Nephron (organoid): ENCODE measurements around the gene ARPC2.

Experiments
- H3K27ac Mint-ChIP-seq, 3 experiments: 2 replicates each; pipeline ENCODE4 v1.8.0; 2020; ENCODE audit warnings: mixed read lengths in 3 of 3, mild to moderate bottlenecking in 2 of 3, moderate library complexity in 1 of 3
- H3K27me3 Mint-ChIP-seq: 2 replicates; pipeline ENCODE4 v1.8.0; 2021; ENCODE audit warnings: low read depth, mild to moderate bottlenecking, moderate library complexity, mixed read lengths
- H3K36me3 Mint-ChIP-seq: 2 replicates; pipeline ENCODE4 v1.8.0; 2020; ENCODE audit warnings: low read depth, mixed read lengths
- H3K4me1 Mint-ChIP-seq: 2 replicates; pipeline ENCODE4 v1.8.0; 2020; ENCODE audit warnings: mixed read lengths
- H3K4me3 Mint-ChIP-seq, 3 experiments: 2 replicates each; pipeline ENCODE4 v1.8.0; 2020; ENCODE audit warnings: mild to moderate bottlenecking in 3 of 3, mixed read lengths in 3 of 3, moderate library complexity in 2 of 3
- H3K9me3 Mint-ChIP-seq: 2 replicates; pipeline ENCODE4 v1.8.0; 2020; ENCODE audit warnings: mixed read lengths
- CTCF ChIP-seq, 3 experiments: fragments of 200-600 bp; sonication (generic); IDR thresholded peaks; one replicate each; pipeline ENCODE4 v1.5.0; 2021; ENCODE audit warnings: antibody characterized with exemption in 3 of 3; ENCODE audit not compliant: unreplicated experiment in 3 of 3

The ARPC2 gene

DNA sequence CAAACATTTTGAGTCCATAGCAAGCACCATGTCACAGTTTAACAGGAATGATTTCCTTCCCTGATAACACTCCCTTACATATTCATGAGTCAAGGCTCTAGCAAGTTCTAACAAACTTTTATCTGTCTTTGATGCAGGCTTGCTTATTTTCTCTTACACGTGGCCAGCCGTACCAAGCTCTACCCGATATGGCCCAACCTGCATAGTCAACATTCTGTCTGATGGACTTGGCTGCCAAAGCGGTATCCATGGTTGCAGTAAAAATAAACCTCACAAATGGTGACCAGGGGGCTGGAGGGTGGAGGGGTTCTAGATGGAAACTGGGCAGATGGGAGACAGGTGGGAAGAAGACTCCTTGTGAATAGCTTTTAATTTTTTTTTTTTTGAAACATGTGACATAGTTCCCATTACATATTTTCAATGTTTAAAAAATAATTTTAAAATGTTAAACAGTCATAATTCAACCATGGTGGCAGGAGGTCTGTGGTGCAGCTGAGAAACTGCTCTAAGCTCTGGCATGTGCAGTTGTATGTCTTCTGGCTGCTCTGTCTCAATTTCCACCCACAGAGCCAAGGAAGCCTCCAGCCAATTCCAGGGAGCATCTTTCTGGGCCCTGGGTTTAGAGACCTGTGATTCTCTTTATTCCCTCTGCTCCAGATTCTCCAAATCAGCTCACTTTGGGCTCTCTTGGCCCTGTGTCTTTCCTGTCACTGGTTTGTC is 29.5 kb upstream of the ARPC2 start:
- peaks cover 8% of the 10 kb centered on the region for H3K27me3 Mint-ChIP-seq

DNA sequence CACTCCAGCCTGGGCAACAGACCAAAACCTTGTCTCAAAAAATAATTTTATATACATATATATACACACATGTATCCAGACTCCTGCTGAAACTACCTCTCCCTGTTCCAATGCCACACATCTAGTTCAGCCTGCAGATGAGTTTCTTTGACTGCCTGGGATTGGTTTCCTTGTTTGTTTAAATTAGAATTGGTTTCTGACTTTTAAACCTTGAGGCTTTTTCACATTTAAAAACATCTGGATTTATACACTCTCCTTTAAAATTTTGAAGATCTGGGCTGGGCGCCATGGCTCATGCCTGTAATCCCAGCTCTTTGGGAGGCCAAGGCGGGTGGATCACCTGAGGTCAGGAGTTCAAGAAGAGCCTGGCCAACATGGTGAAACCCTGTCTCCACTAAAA is 28.5 kb upstream of the ARPC2 start:
- Mint-ChIP-seq H3K4me3 (no peak overlapping the region), H3K27ac (no peak overlapping the region), H3K4me1 (peaks cover 16% of the 10 kb centered on the region), H3K9me3 (no peaks in the 10 kb centered on the region), H3K27me3 (peaks cover 3% of the 10 kb centered on the region), H3K36me3 (no peaks in the 10 kb centered on the region)
- TF ChIP-seq CTCF (IDR thresholded peaks at IDR 0.05; ENCODE audit: unreplicated experiment in 3 of 3), result no peak

More for the DNA sequence above, 29.5 kb upstream of the ARPC2 start:
- Mint-ChIP-seq H3K27ac (peak overlapping the region in 2 of 3 experiments; percentile 5 to 39), H3K4me3 (no peak overlapping the region), H3K4me1 (peaks cover 16% of the 10 kb centered on the region), H3K36me3 (no peaks in the 10 kb centered on the region), H3K9me3 (no peaks in the 10 kb centered on the region)
- no peak for TF ChIP-seq CTCF (IDR thresholded peaks at IDR 0.05; ENCODE audit: unreplicated experiment in 3 of 3)

DNA sequence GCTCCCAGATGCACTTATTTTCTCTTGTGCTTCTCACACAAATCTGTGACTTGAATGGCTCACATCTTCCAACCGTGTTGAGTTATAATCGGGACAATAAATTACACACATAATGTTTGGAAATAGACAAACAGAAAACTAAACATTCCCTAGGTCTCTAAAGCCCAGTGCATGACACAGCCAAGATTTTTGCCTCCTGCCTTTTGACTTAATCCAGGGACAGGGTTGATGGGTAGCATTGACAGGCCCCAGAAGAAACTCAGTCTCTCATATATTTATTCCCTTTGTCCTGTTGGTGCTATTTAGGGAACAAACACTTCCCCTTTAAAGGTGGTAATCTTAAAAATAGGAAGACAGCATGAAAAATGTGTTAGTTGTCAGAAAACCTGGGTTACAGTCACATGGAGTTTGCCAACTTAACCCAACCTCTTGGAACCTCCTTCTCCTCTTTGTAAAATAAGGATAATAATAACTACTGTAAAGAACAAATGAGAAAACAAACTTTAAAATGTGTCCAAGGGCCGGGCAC is 24.0 kb upstream of the ARPC2 start:
- no peak for TF ChIP-seq CTCF (IDR thresholded peaks at IDR 0.05; ENCODE audit: unreplicated experiment in 3 of 3)
- Mint-ChIP-seq H3K4me3 (no peak overlapping the region), H3K4me1 (peaks cover 2% of the 10 kb centered on the region), H3K9me3 (no peaks in the 10 kb centered on the region), H3K27me3 (peaks cover 3% of the 10 kb centered on the region), H3K36me3 (no peaks in the 10 kb centered on the region), H3K27ac (no peak overlapping the region)

DNA sequence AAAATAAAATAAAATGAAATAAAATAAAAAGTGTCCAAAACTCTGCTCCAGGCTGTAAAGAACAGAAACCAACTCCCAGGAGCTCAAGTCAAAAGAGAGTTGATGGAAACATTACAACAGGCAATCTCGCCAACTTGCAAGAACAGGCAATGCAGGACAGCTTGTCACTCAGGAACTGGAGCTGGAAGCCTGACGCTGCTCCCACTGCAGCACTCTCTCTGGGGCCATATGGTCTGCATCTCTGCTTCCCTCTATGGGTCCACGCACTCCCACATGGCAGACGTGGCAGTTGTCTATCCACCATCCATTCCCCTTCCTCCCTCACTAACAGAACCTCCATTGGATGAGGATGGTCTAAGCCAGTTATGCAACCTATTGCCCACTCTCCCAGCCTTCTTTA is 23.3 kb upstream of the ARPC2 start:
- Mint-ChIP-seq H3K4me1 (no peaks in the 10 kb centered on the region), H3K9me3 (no peaks in the 10 kb centered on the region), H3K27me3 (peaks cover 3% of the 10 kb centered on the region), H3K4me3 (no peak overlapping the region), H3K27ac (no peak overlapping the region), H3K36me3 (no peaks in the 10 kb centered on the region)
- no peak for TF ChIP-seq CTCF (IDR thresholded peaks at IDR 0.05; ENCODE audit: unreplicated experiment in 3 of 3)

- Mint-ChIP-seq H3K4me1 (no peaks in the 10 kb centered on the region), H3K27me3 (peaks cover 3% of the 10 kb centered on the region), H3K9me3 (no peaks in the 10 kb centered on the region), H3K4me3 (no peak overlapping the region), H3K27ac (no peak overlapping the region), H3K36me3 (no peaks in the 10 kb centered on the region)
- no peak for TF ChIP-seq CTCF (IDR thresholded peaks at IDR 0.05; ENCODE audit: unreplicated experiment in 3 of 3)
Measured at GRCh38 chr2:218194880-218195279, 22.1 kb upstream of the ARPC2 start.

GRCh38 chr2:218196974-218197373 is 20.0 kb upstream of the ARPC2 start:
- Mint-ChIP-seq H3K27ac (no peak overlapping the region), H3K4me1 (no peaks in the 10 kb centered on the region), H3K27me3 (peaks cover 3% of the 10 kb centered on the region), H3K9me3 (no peaks in the 10 kb centered on the region), H3K36me3 (no peaks in the 10 kb centered on the region), H3K4me3 (no peak overlapping the region)
- TF ChIP-seq CTCF (IDR thresholded peaks at IDR 0.05; ENCODE audit: unreplicated experiment in 3 of 3), result no peak
